HCT116 (cell line): ENCODE data around the gene SLC22A12.

ENCODE experiments used
- RAD21 ChIP-seq: IDR thresholded peaks from 2 replicates; pipeline ENCODE4 v1.6.1; 2012; ENCODE audit warnings: low read depth, mild to moderate bottlenecking
- TF ChIP-seq, protein P1 (sequence below), 3 experiments: fragments of 200-600 bp in 1 of 3; sonication (generic) in 1 of 3; IDR thresholded peaks in 2 of 3; conservative IDR thresholded peaks in 1 of 3; 2 replicates each; pipeline ENCODE4 v1.5.1; 2012 to 2017; ENCODE audit warnings: low read depth in 2 of 3, low read length in 2 of 3, antibody characterized with exemption in 1 of 3, borderline replicate concordance in 1 of 3, control low read depth in 1 of 3, mild to moderate bottlenecking in 1 of 3, mixed read lengths in 1 of 3, mixed run types in 1 of 3, moderate library complexity in 1 of 3; ENCODE audit not compliant: insufficient read depth in 1 of 3
- TF ChIP-seq, protein P2 (sequence below): IDR thresholded peaks from 2 replicates; pipeline ENCODE4 v1.6.1; 2012; ENCODE audit warnings: low read depth

GRCh38 chr11:64627371-64627770 is 36.4 kb downstream of the SLC22A12 start:
- TF ChIP-seq RAD21 = no peak
- TF ChIP-seq, protein P1, sequence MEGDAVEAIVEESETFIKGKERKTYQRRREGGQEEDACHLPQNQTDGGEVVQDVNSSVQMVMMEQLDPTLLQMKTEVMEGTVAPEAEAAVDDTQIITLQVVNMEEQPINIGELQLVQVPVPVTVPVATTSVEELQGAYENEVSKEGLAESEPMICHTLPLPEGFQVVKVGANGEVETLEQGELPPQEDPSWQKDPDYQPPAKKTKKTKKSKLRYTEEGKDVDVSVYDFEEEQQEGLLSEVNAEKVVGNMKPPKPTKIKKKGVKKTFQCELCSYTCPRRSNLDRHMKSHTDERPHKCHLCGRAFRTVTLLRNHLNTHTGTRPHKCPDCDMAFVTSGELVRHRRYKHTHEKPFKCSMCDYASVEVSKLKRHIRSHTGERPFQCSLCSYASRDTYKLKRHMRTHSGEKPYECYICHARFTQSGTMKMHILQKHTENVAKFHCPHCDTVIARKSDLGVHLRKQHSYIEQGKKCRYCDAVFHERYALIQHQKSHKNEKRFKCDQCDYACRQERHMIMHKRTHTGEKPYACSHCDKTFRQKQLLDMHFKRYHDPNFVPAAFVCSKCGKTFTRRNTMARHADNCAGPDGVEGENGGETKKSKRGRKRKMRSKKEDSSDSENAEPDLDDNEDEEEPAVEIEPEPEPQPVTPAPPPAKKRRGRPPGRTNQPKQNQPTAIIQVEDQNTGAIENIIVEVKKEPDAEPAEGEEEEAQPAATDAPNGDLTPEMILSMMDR (IDR thresholded peaks at IDR 0.05 in 2 of 3, conservative IDR thresholded peaks at IDR 0.05 in 1 of 3; ENCODE audit: borderline replicate concordance in 1 of 3, insufficient read depth in 1 of 3, low read depth in 2 of 3, low read length in 2 of 3) = no peak
- TF ChIP-seq, protein P2, sequence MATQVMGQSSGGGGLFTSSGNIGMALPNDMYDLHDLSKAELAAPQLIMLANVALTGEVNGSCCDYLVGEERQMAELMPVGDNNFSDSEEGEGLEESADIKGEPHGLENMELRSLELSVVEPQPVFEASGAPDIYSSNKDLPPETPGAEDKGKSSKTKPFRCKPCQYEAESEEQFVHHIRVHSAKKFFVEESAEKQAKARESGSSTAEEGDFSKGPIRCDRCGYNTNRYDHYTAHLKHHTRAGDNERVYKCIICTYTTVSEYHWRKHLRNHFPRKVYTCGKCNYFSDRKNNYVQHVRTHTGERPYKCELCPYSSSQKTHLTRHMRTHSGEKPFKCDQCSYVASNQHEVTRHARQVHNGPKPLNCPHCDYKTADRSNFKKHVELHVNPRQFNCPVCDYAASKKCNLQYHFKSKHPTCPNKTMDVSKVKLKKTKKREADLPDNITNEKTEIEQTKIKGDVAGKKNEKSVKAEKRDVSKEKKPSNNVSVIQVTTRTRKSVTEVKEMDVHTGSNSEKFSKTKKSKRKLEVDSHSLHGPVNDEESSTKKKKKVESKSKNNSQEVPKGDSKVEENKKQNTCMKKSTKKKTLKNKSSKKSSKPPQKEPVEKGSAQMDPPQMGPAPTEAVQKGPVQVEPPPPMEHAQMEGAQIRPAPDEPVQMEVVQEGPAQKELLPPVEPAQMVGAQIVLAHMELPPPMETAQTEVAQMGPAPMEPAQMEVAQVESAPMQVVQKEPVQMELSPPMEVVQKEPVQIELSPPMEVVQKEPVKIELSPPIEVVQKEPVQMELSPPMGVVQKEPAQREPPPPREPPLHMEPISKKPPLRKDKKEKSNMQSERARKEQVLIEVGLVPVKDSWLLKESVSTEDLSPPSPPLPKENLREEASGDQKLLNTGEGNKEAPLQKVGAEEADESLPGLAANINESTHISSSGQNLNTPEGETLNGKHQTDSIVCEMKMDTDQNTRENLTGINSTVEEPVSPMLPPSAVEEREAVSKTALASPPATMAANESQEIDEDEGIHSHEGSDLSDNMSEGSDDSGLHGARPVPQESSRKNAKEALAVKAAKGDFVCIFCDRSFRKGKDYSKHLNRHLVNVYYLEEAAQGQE = no peak
